ENCODE data around the gene CHTF8.
"Not testable (repeated sequence)": the region's sequence is repeated elsewhere in the genome, so short reads cannot be mapped to it uniquely, and the experiment has no call there.

CHTF8 gene

GRCh38 chr16:69150146-69150865, 17.9 kb upstream of the CHTF8 start:
- peak; percentile 43 for DNase-seq (ENCODE audit: low read depth)
- TF ChIP-seq, protein P1, sequence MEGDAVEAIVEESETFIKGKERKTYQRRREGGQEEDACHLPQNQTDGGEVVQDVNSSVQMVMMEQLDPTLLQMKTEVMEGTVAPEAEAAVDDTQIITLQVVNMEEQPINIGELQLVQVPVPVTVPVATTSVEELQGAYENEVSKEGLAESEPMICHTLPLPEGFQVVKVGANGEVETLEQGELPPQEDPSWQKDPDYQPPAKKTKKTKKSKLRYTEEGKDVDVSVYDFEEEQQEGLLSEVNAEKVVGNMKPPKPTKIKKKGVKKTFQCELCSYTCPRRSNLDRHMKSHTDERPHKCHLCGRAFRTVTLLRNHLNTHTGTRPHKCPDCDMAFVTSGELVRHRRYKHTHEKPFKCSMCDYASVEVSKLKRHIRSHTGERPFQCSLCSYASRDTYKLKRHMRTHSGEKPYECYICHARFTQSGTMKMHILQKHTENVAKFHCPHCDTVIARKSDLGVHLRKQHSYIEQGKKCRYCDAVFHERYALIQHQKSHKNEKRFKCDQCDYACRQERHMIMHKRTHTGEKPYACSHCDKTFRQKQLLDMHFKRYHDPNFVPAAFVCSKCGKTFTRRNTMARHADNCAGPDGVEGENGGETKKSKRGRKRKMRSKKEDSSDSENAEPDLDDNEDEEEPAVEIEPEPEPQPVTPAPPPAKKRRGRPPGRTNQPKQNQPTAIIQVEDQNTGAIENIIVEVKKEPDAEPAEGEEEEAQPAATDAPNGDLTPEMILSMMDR (IDR thresholded peaks at IDR 0.05; ENCODE audit: control insufficient read depth, extremely low read depth, insufficient read depth) = peak; percentile 73
- H3K4me3 ChIP-seq (ENCODE audit: low read depth, low read length) = no peak overlapping the region

DNA sequence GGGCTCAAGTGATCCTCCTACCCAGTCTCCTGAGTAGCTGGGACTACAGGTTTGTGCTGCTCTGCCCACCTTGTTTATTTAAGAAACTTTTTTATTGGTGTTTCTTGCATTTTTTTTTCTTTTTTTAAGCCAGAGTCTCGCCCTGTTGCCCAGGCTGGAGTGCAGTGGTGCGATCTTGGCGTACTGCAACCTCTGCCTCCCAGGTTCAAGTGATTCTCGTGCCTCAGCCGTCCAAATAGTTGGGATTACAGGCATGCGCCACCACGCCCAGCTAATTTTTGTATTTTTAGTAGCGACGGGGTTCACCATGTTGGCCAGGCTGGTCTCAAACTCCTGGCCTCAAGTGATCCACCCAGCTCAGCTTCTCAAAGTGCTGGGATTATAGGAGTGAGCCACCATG, 17.2 kb upstream of the CHTF8 start:
- not testable (repeated sequence) for DNase-seq (ENCODE audit: low read depth)

DNA sequence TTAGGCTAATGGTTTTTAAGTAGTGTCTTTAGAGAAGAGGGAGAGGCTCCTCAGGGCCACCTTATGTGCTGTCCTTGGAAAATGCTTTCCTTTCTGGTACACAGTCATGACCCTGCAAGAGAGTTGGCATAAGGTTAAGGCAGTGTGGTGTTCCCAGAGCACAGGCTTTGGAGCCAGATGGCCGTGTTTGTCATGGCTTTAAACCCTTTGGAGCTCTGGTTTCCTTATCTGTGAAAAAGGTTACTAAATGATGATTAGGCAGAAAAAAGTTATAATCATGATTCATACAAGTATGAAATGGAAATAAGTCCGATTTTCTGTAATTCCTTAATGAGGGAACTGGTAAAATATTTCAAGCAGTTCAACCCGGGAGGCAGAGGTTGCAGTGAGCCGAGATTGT, 13.3 kb upstream of the CHTF8 start:
- H3K4me3 ChIP-seq (ENCODE audit: low read depth, low read length) = no peak overlapping the region
- TF ChIP-seq, protein P1 (IDR thresholded peaks at IDR 0.05; ENCODE audit: control insufficient read depth, extremely low read depth, insufficient read depth) = no peak
- no peak for DNase-seq (ENCODE audit: low read depth)

More for the DNA sequence above, 17.2 kb upstream of the CHTF8 start:
- not testable (repeated sequence) for H3K4me3 ChIP-seq (ENCODE audit: low read depth, low read length)

DNA sequence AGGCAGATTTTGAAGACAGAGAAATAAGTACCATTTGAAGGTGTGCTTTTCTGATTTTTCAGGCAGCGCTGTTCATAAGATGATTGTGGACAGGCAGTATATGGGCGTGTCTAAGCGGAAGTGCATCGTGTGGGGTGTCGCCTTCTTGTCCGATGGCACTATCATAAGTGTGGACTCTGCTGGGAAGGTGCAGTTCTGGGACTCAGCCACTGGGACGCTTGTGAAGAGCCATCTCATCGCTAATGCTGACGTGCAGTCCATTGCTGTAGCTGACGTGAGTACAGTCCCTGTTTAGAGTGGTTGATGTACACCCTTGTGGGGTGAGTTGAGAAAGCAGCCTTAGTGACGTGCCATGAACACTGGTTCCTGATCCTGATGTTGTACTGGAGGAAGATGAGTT, 10.7 kb upstream of the CHTF8 start:
- TF ChIP-seq, protein P1 (IDR thresholded peaks at IDR 0.05; ENCODE audit: control insufficient read depth, extremely low read depth, insufficient read depth) = no peak
- DNase-seq (ENCODE audit: low read depth) = no peak
- no peak overlapping the region for H3K4me3 ChIP-seq (ENCODE audit: low read depth, low read length)

DNA sequence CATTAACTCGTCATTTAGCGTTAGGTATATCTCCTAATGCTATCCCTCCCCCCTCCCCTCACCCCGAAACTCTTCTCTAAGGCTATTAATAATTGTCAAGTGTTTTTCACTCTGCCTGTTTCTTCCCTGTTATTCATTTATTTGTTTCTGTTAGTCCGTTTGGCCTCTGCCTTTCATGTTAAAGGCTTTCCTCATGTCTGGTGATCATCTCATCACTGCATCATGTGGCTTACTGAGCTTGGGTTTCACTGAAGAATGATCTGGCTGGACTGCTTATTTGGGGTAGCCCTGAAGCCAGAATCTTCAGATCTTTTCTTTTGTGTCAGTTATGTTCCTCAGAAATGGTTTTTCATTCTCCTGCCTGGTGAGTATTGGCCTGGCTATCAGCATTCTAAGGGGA, 9.5 kb upstream of the CHTF8 start:
- no peak overlapping the region for H3K4me3 ChIP-seq (ENCODE audit: low read depth, low read length)
- TF ChIP-seq, protein P1 (IDR thresholded peaks at IDR 0.05; ENCODE audit: control insufficient read depth, extremely low read depth, insufficient read depth) = no peak
- DNase-seq (ENCODE audit: low read depth) = no peak

- no peak overlapping the region for H3K4me3 ChIP-seq (ENCODE audit: low read depth, low read length)
- TF ChIP-seq, protein P1 (IDR thresholded peaks at IDR 0.05; ENCODE audit: control insufficient read depth, extremely low read depth, insufficient read depth) = no peak
- no peak for DNase-seq (ENCODE audit: low read depth)
These were observed 8.6 kb upstream of the CHTF8 start for GRCh38 chr16:69141014-69141413.

DNA sequence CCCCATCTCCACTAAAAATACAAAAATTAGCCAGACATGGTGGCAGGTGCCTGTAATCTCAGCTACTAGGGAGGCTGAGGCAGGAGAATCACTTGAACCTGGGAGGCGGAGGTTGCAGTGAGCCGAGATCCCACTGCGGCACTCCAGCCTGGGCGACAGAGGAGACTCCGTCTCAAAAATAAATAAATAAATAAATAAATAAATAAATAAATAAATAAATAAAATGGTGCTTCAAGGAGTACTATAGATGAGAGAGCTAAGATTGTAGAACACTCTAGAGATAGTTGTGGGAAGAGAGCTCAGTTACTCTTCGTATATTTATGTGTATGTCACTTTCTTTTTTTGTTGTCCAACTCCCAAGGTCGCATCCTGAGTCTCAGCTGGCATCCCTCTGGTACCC, 7.1 kb upstream of the CHTF8 start:
- not testable (repeated sequence) for H3K4me3 ChIP-seq (ENCODE audit: low read depth, low read length); DNase-seq (ENCODE audit: low read depth)

GRCh38 chr16:69138608-69139007, 6.2 kb upstream of the CHTF8 start:
- H3K4me3 ChIP-seq (ENCODE audit: low read depth, low read length) = no peak overlapping the region
- TF ChIP-seq, protein P1 (IDR thresholded peaks at IDR 0.05; ENCODE audit: control insufficient read depth, extremely low read depth, insufficient read depth) = no peak
- no peak for DNase-seq (ENCODE audit: low read depth)
